GM12874 (cell line): ENCODE measurements around the gene FOXL2.

Experiments
- CTCF ChIP-seq: IDR thresholded peaks from 2 replicates; pipeline ENCODE4 v1.5.1; 2011; ENCODE audit warnings: low read depth, mild to moderate bottlenecking, control low read depth, low read length, moderate library complexity; ENCODE audit not compliant: insufficient read depth

FOXL2 gene

GRCh38 chr3:138936741-138937689 is 9.9 kb downstream of the FOXL2 start:
- TF ChIP-seq CTCF, result no peak

- TF ChIP-seq CTCF, result peak; percentile 97
These were observed 10.8 kb downstream of the FOXL2 start for GRCh38 chr3:138935863-138936740.

DNA sequence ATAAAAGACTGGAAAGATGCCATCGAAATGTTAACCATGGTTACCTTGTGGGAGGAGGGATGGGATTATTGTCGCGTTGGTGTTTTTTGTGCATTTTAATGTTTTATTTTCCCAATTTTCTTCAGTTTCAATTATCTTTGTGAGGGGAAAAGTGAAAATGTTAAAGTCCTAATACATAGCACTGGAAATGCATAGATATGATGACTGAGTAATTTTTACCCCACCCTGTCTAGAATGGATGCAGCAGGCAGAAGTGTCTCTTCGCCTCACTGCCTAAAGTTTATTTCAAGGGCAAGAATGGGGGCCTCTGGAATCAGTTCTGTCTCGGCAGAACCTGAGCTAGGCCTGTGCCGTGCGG is 11.5 kb downstream of the FOXL2 start:
- TF ChIP-seq CTCF, result no peak

DNA sequence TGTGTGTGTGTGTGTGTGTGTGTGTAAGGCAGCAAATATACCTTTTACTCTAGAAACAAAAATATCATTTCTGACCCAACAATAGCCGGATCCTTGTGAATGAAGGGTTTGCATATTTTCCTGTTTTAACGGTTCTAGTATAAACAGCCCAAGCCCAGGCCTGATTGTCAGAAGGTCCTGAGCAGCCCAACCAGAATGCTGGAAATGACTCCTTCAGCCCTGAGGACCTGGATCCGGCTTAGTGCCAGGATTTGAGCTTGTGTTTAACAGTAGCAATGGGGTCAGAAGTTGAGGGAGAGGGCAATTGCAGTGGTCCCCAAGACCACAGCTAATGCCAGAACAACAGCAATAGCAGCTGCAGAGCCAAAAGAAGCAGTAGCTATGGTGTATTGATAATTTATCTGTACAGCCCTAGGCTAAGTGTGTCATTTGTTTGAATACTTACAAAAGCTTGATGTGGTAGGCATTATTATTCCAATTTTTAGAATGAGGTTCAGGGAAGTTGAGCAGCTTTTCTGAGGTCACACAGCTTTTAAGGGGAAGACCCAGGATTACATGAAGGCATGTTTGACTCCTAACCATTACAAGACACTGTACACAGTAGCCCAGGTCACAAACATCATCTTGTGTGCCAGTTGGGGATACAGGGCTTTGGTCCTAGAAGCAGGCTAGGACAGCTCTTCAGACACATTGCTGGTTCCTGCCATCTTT is 12.8 kb downstream of the FOXL2 start:
- no peak for TF ChIP-seq CTCF

GRCh38 chr3:138933068-138933668 is 13.8 kb downstream of the FOXL2 start:
- TF ChIP-seq CTCF, result no peak

DNA sequence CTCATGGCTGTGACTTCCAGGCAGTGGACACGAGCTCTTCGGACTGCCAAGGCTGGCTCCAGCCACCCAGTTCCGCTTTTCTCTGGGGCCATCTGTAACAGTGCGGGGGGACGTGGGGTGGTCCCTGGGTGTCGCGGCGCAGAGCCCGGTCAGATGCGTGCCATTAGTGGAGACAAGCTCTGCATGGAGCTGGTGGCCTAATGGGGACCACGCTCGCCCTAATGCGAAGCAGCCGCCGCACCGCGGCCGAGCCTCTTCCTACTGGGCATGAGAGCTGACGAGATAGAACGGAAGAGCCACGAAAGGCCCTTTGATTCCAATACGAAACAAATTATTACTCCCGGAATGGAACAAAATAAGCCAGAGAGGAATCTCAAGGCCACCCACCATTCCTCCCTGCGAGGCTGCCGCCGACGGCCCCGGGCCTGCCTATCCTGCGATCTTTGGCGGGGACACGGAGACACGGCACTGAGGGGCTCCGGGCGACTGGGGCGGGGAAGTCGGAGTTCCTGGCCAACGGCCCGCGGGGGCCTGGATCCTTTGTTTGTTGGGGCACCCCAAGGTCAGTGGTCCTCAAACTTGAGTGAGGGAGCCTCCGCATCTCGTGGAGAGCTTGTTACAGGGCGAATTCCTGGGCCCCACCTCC is 18.1 kb downstream of the FOXL2 start:
- TF ChIP-seq CTCF, result no peak
